VCaP (cell line): Measurements from ENCODE around the gene ZSWIM8.

Experiments used
- H3K27ac ChIP-seq: fragments of 450-650 bp; 2 replicates; pipeline ENCODE4 v1.5.1; 2017
- TF ChIP-seq, protein P1 (sequence below): fragments of 450-650 bp; conservative IDR thresholded peaks from 2 replicates; pipeline ENCODE4 v1.5.1; 2017; ENCODE audit warnings: mild to moderate bottlenecking, moderate library complexity

ZSWIM8 gene

DNA sequence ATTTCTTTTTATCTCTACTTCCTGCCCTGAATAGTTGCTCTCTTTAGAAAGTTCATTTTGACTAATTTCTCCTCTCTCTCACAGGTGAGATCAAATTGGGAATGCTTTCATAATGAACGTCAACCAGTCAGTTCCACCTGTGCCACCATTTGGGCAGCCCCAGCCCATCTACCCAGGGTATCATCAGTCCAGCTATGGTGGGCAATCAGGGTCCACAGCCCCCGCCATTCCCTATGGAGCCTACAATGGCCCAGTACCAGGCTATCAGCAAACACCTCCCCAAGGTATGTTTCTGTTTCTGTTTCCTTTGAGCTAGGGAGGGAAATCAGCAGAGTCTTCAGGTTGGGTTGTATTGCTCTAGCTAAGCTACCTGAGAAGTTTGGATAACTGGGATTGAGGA lies 38.7 kb upstream of the ZSWIM8 start:
- H3K27ac ChIP-seq, result no peak overlapping the region
- TF ChIP-seq, protein P1, sequence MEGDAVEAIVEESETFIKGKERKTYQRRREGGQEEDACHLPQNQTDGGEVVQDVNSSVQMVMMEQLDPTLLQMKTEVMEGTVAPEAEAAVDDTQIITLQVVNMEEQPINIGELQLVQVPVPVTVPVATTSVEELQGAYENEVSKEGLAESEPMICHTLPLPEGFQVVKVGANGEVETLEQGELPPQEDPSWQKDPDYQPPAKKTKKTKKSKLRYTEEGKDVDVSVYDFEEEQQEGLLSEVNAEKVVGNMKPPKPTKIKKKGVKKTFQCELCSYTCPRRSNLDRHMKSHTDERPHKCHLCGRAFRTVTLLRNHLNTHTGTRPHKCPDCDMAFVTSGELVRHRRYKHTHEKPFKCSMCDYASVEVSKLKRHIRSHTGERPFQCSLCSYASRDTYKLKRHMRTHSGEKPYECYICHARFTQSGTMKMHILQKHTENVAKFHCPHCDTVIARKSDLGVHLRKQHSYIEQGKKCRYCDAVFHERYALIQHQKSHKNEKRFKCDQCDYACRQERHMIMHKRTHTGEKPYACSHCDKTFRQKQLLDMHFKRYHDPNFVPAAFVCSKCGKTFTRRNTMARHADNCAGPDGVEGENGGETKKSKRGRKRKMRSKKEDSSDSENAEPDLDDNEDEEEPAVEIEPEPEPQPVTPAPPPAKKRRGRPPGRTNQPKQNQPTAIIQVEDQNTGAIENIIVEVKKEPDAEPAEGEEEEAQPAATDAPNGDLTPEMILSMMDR, result no peak

DNA sequence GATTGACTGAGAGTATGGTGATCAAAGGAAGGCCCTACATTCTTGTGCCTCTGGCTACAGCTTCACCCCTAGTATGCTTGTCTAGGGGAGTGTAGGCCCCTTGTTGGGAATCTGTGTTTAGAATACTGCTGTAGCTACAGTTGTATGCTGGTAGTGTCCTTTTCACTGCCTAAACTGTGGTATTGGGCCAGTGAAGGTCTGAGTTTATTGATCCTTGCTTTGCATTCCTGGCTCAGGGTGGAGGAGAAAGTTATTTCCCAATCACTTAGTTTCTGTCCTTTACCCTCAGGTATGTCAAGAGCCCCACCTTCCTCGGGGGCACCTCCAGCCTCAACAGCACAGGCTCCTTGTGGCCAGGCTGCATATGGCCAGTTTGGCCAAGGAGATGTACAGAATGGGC lies 34.6 kb upstream of the ZSWIM8 start:
- TF ChIP-seq, protein P1, result no peak
- H3K27ac ChIP-seq, result no peak overlapping the region

DNA sequence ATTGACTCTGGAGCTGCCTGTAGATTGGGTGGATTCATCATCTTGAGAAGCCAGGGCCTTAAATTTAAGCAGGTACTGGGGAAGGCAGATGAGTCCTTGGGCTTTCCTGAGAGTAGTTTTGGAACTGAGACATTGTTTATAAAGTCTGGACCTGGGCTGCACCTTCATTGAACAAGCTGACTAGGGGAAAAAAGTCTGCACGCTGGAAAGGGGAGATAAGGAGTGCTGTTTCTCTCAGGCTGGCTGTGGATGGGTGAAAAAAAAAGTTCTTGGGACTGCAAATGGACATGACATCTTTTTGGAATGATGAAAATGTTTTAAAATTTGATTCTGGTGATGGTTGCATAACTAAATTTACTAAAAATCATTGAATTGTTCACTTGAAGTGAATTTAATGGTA lies 29.2 kb upstream of the ZSWIM8 start:
- TF ChIP-seq, protein P1, result no peak
- H3K27ac ChIP-seq, result no peak overlapping the region

DNA sequence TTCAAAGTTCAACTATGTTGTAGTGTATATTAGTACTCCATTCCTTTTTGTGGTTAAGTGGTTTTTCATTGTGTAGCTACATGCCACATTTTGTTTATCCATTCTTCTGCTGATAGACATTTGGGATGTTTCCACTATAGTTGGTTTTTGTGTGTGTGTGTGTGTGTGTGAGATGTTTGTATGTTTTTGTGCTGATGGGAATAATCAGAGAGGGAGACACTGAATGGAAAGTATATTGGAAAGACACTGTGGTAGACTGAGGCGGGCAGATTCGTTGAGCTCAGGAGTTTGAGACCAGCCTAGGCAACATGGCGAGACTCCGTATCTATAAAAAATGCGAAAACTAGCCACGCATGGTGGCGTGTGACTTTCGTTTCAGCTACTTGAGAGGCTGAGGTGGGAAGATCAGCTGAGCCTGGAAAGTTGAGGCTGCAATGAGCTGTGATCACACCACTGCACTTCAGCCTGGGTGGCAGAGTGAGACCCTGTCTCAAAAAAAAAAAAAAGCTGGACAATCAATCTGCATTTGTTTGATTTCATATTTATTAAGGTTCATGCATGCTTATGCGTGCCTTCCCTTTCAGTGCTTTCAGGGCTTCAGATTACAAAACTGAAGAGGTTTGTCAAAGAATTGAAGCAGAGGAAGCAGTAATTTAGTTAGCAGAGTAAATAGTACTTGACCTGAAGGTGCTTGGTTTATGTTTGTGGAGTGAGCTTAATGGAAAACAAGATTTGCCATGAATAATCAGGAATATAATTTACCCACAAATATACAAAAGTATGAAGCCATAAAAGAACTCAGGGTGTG lies 26.5 kb upstream of the ZSWIM8 start:
- no peak overlapping the region for H3K27ac ChIP-seq
- TF ChIP-seq, protein P1, result no peak

DNA sequence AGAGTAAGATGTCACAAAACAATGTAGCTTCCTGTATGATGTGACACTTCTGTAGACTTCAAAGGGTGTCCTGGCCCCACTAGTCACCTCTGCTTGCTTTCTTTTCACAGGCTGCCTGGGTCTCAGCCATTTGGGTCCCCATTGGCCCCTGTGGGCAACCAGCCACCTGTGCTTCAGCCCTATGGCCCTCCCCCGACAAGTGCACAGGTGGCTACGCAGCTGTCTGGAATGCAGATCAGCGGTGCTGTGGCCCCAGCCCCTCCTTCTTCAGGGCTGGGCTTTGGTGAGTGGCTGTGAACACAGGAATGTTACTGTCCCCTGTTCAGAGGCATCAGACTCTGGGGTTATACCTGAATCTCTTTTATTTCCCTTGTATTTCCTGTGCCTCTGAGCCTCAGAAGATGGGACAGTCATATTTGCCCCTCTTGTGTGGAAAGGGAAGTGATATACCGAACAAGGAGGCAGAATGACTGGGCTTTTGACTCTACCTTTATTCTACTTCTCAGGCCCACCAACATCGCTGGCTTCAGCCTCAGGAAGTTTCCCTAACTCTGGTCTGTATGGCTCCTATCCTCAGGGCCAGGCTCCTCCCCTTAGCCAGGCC lies 25.8 kb upstream of the ZSWIM8 start:
- no peak overlapping the region for H3K27ac ChIP-seq
- TF ChIP-seq, protein P1, result no peak

DNA sequence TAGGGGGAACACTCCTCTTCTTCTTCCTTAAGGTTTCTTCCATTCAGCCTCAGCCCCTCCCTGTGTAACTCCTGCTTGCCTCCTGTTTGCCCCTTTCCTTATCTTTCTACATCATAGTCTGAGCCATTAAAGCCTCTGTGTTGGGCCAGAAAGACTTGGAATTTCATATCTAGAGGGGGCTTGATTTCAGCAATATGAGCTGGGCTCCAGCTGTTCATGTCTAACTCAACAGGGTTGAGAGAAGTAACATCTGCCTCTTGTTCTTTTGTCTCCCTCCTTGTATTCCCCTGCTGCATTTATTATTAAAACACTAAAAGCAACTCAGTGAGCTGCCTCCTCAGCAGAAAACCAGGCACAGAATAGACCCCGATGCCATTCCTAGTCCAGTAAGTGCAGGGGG lies 23.6 kb upstream of the ZSWIM8 start:
- no peak overlapping the region for H3K27ac ChIP-seq
- TF ChIP-seq, protein P1, result no peak

DNA sequence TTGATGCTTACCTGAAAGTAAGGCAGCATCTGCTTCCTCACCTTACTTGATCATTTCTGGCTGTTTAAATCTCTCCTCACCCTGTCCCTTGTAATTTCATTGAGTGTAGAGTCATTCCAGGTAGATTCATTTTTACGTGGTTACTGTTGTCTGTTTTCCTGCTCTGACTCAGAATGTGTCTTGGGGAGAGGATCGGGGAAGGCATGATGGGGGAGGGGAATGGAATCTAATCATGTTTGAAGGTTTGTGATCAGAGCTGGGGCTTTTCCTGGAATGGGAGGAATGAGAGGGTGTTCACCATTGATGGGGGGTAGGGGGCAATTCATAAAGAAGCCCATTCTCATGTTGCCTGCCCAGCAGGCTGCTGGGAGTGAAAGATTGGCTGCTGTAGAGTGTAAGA lies 22.5 kb upstream of the ZSWIM8 start:
- TF ChIP-seq, protein P1, result no peak
- H3K27ac ChIP-seq, result no peak overlapping the region
